Measurements from ENCODE around the gene CCDC124.
"Not testable (repeated sequence)": the region's sequence is repeated elsewhere in the genome, so short reads cannot be mapped to it uniquely, and the experiment has no call there.

Gene CCDC124

DNA sequence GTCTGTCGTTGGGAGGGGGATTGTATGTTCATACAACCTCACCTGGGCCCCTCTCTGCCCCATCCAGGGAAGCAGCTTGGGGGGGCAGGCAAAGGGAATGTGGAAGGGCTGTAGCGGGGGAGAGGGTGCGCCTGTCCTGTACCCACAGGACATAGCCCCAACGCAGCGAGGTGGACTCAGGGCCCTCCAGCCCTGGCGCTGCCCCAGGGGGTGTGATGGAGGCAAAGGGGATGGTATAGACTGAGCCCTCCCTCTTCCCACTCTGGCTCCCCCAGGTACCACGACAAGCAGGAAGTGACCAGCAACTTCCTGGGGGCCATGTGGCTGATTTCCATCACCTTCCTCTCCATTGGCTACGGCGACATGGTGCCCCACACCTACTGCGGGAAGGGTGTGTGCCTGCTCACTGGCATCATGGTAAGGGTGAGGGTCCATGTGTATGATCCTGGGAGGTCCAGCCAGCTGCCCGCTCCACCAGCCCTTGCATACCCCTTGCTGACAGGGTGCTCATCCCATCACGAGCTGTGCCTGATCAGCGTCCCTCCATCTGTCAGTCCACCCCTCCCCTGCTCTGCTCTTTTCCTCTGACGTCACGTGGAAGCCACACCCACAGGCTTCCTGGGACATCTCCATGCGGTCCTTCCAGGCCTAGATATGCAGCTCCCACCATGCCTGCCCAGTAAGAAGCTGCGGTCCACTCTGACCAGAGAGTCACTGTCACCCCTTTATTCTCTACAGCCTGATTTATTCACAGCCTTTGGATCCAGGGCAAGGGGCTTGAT, 52.4 kb downstream of the CCDC124 start:
- DNase-seq (ENCODE audit: low read depth in 2 of 2), result no peak

- DNase-seq (ENCODE audit: low read depth in 2 of 2), result not testable (repeated sequence)
Measured at GRCh38 chr19:17986569-17986968, 53.8 kb downstream of the CCDC124 start.

GRCh38 chr19:17988161-17988560, 55.3 kb downstream of the CCDC124 start:
- DNase-seq (ENCODE audit: low read depth in 2 of 2), result no peak

DNA sequence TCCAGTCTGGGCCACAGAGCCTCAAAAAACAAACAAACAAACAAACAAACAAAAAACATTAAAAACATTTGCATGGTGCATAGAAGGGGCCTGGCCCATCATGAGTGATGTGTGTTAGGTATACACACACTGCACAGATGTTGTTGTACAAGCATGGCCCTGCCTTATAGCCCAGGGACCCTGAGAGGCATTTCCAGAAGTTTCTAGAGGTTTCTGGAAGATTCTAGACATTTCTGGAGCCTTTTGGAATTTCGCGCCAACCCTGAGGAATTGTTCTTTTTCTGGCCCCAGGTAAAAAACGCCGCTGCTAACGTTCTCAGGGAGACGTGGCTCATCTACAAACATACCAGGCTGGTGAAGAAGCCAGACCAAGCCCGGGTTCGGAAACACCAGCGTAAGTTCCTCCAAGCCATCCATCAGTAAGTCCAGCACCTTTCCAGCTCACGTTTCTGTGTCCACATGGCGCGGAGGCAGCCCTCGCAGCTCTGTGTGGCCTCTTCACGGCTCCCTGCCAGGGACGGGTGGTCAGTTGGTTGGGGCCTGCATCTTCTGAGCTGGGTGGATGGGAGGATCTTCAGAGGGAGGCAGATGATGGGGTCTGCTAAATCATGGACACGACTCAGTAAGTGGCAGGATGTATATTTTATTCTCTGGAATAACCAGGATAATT, 56.7 kb downstream of the CCDC124 start:
- no peak for DNase-seq (ENCODE audit: low read depth in 2 of 2)

DNA sequence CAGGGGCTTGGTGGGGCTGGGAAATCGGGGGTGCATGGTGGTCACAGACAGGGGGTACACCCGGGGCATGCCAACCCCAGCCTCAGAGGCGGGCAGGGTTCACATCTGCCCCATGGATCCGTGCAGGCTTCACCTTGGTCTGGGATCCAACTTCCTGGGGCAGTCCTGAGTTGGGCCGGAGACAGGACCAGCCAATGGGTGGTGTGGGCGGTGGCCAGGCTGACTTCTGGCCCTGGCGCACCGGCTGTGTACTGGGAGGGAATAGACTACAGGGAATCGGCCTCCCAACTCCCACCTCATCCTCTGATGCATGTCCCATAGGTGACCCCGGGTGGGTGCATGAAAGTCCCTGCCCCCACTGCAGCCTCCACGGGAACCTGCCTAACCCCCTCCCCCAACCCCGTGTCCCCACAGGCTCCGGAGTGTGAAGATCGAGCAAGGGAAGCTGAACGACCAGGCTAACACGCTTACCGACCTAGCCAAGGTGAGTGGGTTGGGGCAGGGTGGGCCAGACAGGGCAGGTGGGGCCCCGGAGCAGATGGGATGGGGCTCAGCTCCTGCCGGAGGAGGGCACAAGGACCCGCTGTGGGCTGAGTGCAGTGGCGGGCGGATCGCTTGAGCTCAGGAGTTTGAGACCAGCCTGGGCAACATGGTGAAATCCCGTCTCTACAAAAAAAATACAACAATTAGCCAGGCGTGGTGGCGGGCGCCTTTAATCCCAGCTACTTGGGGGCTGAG, 60.4 kb downstream of the CCDC124 start:
- DNase-seq (ENCODE audit: low read depth in 2 of 2), result no peak
